Measurements from ENCODE around the gene HSPA14.

HSPA14 gene

GRCh38 chr10:14879124-14879927 is 41.2 kb downstream of the HSPA14 start:
- H3K27ac ChIP-seq (ENCODE audit: low read depth, low read length) = peak overlapping the region; percentile 62
- no peaks in the 10 kb centered on the region for H3K9me3 ChIP-seq (ENCODE audit: control insufficient read depth in 5 of 5, low read length in 5 of 5)
- peak overlapping the region; percentile 78 to 95 (median 88) for H3K4me3 ChIP-seq (ENCODE audit: low read depth in 1 of 5, low read length in 5 of 5)
- no peaks in the 10 kb centered on the region for H3K36me3 ChIP-seq (ENCODE audit: control insufficient read depth in 5 of 5, insufficient read depth in 5 of 5, low read length in 5 of 5)
- H3K4me1 ChIP-seq (ENCODE audit: control insufficient read depth in 5 of 5, insufficient read depth in 5 of 5, low read length in 5 of 5) = peaks cover 4 to 42% (median 37%) of the 10 kb centered on the region in 5 donors
- H3K9ac ChIP-seq (ENCODE audit: low read length in 5 of 5) = peak overlapping the region; percentile 38 to 98 (median 84)
- no peaks in the 10 kb centered on the region for H3K27me3 ChIP-seq (ENCODE audit: control insufficient read depth in 5 of 5, insufficient read depth in 4 of 5, low read length in 5 of 5)

DNA sequence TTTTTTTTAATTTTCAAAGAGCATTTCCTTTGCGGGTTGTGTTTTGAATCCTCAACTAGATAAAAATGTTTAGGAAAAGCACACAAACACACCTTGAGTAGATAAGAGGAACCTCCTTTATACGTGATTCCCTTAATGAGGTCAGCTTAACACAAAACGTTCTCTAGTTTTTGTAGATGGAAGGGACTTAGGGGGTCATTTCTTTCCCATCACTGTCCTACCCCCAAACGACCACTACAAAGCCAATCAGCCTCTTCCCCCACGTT is 41.8 kb downstream of the HSPA14 start:
- Histone ChIP-seq H3K9ac (ENCODE audit: low read length in 5 of 5) (peak overlapping the region in 3 of 5 donors; percentile 78 to 90 (median 84)), H3K4me1 (ENCODE audit: control insufficient read depth in 5 of 5, insufficient read depth in 5 of 5, low read length in 5 of 5) (peaks cover 4 to 42% (median 34%) of the 10 kb centered on the region in 5 donors), H3K9me3 (ENCODE audit: control insufficient read depth in 5 of 5, low read length in 5 of 5) (no peaks in the 10 kb centered on the region), H3K36me3 (ENCODE audit: control insufficient read depth in 5 of 5, insufficient read depth in 5 of 5, low read length in 5 of 5) (no peaks in the 10 kb centered on the region), H3K27ac (ENCODE audit: low read depth, low read length) (no peak overlapping the region), H3K27me3 (ENCODE audit: control insufficient read depth in 5 of 5, insufficient read depth in 4 of 5, low read length in 5 of 5) (no peaks in the 10 kb centered on the region), H3K4me3 (ENCODE audit: low read depth in 1 of 5, low read length in 5 of 5) (peak overlapping the region; percentile 78 to 95 (median 88))

DNA sequence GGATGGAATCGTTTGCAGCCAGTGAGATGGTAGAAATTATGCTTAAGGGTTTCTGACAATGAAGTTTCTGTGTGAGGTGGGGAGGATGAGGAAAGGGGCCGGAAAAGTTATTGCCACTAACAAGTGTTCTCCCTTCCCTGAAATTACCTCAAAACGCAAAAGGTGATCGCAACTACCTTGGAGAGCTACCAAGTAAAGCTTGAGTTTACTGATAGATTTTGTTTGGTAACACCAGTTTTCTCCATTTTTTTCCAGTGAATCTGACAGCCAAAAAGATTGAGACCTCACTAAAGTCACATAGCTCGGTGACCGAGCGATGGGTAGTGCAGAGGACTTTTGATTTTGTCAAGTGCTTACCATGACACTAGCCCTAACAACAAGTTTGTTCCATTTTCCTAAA is 42.1 kb downstream of the HSPA14 start:
- H3K9ac ChIP-seq (ENCODE audit: low read length in 5 of 5) = peak overlapping the region in 2 of 5 donors; percentile 78 to 84
- H3K27ac ChIP-seq (ENCODE audit: low read depth, low read length) = no peak overlapping the region
- peak overlapping the region in 3 of 5 donors; percentile 78 to 88 (median 78) for H3K4me3 ChIP-seq (ENCODE audit: low read depth in 1 of 5, low read length in 5 of 5)

DNA sequence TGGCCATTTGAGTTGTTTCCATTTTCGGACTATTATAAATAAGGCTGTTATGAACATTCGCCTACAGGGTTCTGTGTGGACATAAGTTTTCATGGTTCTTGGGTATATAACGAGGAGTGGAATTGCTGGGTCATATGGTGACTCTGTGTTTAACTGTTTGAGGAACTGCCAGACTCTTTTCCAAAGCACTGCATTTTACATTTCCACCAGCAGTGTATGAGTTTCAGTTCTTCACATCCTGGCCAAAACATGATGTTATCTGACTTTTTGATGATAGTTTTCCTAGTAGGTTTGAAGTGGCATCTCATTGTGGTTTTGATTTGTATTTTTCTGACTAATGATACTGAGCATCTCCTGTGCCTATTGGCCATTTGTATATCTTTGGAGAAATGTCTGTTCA is 46.0 kb downstream of the HSPA14 start:
- Histone ChIP-seq H3K9me3 (ENCODE audit: control insufficient read depth in 5 of 5, low read length in 5 of 5) (no peaks in the 10 kb centered on the region), H3K4me1 (ENCODE audit: control insufficient read depth in 5 of 5, insufficient read depth in 5 of 5, low read length in 5 of 5) (peaks cover 4 to 13% (median 11%) of the 10 kb centered on the region in 5 donors), H3K36me3 (ENCODE audit: control insufficient read depth in 5 of 5, insufficient read depth in 5 of 5, low read length in 5 of 5) (no peaks in the 10 kb centered on the region), H3K9ac (ENCODE audit: low read length in 5 of 5) (no peak overlapping the region), H3K4me3 (ENCODE audit: low read depth in 1 of 5, low read length in 5 of 5) (no peak overlapping the region), H3K27me3 (ENCODE audit: control insufficient read depth in 5 of 5, insufficient read depth in 4 of 5, low read length in 5 of 5) (no peaks in the 10 kb centered on the region), H3K27ac (ENCODE audit: low read depth, low read length) (no peak overlapping the region)

More for the DNA sequence above, 42.1 kb downstream of the HSPA14 start:
- no peaks in the 10 kb centered on the region for H3K36me3 ChIP-seq (ENCODE audit: control insufficient read depth in 5 of 5, insufficient read depth in 5 of 5, low read length in 5 of 5)
- H3K4me1 ChIP-seq (ENCODE audit: control insufficient read depth in 5 of 5, insufficient read depth in 5 of 5, low read length in 5 of 5) = peaks cover 4 to 42% (median 34%) of the 10 kb centered on the region in 5 donors
- no peaks in the 10 kb centered on the region for H3K27me3 ChIP-seq (ENCODE audit: control insufficient read depth in 5 of 5, insufficient read depth in 4 of 5, low read length in 5 of 5)
- no peaks in the 10 kb centered on the region for H3K9me3 ChIP-seq (ENCODE audit: control insufficient read depth in 5 of 5, low read length in 5 of 5)

GRCh38 chr10:14889318-14889717 is 51.2 kb downstream of the HSPA14 start:
- Histone ChIP-seq H3K4me1 (ENCODE audit: control insufficient read depth in 5 of 5, insufficient read depth in 5 of 5, low read length in 5 of 5) (no peaks in the 10 kb centered on the region), H3K9ac (ENCODE audit: low read length in 5 of 5) (no peak overlapping the region), H3K27ac (ENCODE audit: low read depth, low read length) (no peak overlapping the region), H3K36me3 (ENCODE audit: control insufficient read depth in 5 of 5, insufficient read depth in 5 of 5, low read length in 5 of 5) (no peaks in the 10 kb centered on the region), H3K27me3 (ENCODE audit: control insufficient read depth in 5 of 5, insufficient read depth in 4 of 5, low read length in 5 of 5) (no peaks in the 10 kb centered on the region), H3K4me3 (ENCODE audit: low read depth in 1 of 5, low read length in 5 of 5) (no peak overlapping the region), H3K9me3 (ENCODE audit: control insufficient read depth in 5 of 5, low read length in 5 of 5) (no peaks in the 10 kb centered on the region)

- H3K4me1 ChIP-seq (ENCODE audit: control insufficient read depth in 5 of 5, insufficient read depth in 5 of 5, low read length in 5 of 5) = no peaks in the 10 kb centered on the region
- H3K4me3 ChIP-seq (ENCODE audit: low read depth in 1 of 5, low read length in 5 of 5) = no peak overlapping the region
- no peaks in the 10 kb centered on the region for H3K9me3 ChIP-seq (ENCODE audit: control insufficient read depth in 5 of 5, low read length in 5 of 5)
- no peak overlapping the region for H3K9ac ChIP-seq (ENCODE audit: low read length in 5 of 5)
- H3K27ac ChIP-seq (ENCODE audit: low read depth, low read length) = no peak overlapping the region
- no peaks in the 10 kb centered on the region for H3K27me3 ChIP-seq (ENCODE audit: control insufficient read depth in 5 of 5, insufficient read depth in 4 of 5, low read length in 5 of 5)
- H3K36me3 ChIP-seq (ENCODE audit: control insufficient read depth in 5 of 5, insufficient read depth in 5 of 5, low read length in 5 of 5) = no peaks in the 10 kb centered on the region
These were observed 53.0 kb downstream of the HSPA14 start for GRCh38 chr10:14891151-14891550.

DNA sequence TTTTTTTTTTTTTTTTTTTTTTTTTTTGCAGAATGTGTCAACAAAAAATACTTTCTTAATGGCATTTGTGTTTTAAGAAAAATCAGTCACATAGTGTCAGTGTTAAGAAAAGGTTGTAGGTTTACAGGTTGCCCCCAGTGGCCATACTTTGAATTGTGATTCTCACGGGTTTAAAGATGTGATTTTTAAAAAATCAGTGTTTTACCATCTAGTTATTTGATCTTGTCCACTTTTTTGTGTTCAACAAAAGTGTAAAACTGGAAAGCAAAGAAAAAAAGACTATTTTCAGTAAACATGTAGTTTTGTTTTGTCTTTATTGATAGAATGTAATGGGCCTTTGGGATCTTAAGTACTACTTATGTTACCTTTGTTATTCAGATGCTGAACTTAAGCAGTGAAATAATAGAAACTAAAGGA is 66.2 kb downstream of the HSPA14 start:
- Histone ChIP-seq H3K4me3 (ENCODE audit: low read depth in 1 of 5, low read length in 5 of 5) (no peak overlapping the region), H3K4me1 (ENCODE audit: control insufficient read depth in 5 of 5, insufficient read depth in 5 of 5, low read length in 5 of 5) (no peaks in the 10 kb centered on the region), H3K36me3 (ENCODE audit: control insufficient read depth in 5 of 5, insufficient read depth in 5 of 5, low read length in 5 of 5) (peaks cover 12 to 25% (median 18%) of the 10 kb centered on the region in 5 donors), H3K9me3 (ENCODE audit: control insufficient read depth in 5 of 5, low read length in 5 of 5) (no peaks in the 10 kb centered on the region), H3K27ac (ENCODE audit: low read depth, low read length) (no peak overlapping the region), H3K9ac (ENCODE audit: low read length in 5 of 5) (no peak overlapping the region), H3K27me3 (ENCODE audit: control insufficient read depth in 5 of 5, insufficient read depth in 4 of 5, low read length in 5 of 5) (no peaks in the 10 kb centered on the region)

DNA sequence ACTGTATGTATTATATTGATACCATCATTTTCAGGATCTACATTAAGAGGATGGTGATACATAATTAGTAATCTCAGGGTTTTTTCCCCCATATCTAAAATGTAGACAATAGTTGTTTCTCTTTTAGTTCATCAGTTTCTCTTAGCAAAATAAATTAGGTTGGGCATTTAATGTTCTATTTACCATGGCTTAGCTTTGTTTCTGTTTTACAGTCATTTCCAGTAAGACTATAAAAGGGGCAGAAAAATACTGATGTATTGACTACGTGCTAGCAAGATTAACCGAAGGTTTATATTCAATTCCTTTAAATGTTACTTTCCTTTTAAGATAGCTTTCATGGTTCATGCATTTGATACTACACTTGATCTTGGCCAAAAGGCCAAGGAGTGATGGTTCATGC is 66.8 kb downstream of the HSPA14 start:
- no peaks in the 10 kb centered on the region for H3K4me1 ChIP-seq (ENCODE audit: control insufficient read depth in 5 of 5, insufficient read depth in 5 of 5, low read length in 5 of 5)
- no peaks in the 10 kb centered on the region for H3K27me3 ChIP-seq (ENCODE audit: control insufficient read depth in 5 of 5, insufficient read depth in 4 of 5, low read length in 5 of 5)
- H3K27ac ChIP-seq (ENCODE audit: low read depth, low read length) = no peak overlapping the region
- no peak overlapping the region for H3K9ac ChIP-seq (ENCODE audit: low read length in 5 of 5)
- peaks cover 11 to 24% (median 19%) of the 10 kb centered on the region in 5 donors for H3K36me3 ChIP-seq (ENCODE audit: control insufficient read depth in 5 of 5, insufficient read depth in 5 of 5, low read length in 5 of 5)
- H3K9me3 ChIP-seq (ENCODE audit: control insufficient read depth in 5 of 5, low read length in 5 of 5) = no peaks in the 10 kb centered on the region
- H3K4me3 ChIP-seq (ENCODE audit: low read depth in 1 of 5, low read length in 5 of 5) = no peak overlapping the region

- H3K9ac ChIP-seq (ENCODE audit: low read length in 5 of 5) = no peak overlapping the region
- no peaks in the 10 kb centered on the region for H3K9me3 ChIP-seq (ENCODE audit: control insufficient read depth in 5 of 5, low read length in 5 of 5)
- H3K27me3 ChIP-seq (ENCODE audit: control insufficient read depth in 5 of 5, insufficient read depth in 4 of 5, low read length in 5 of 5) = no peaks in the 10 kb centered on the region
- H3K4me3 ChIP-seq (ENCODE audit: low read depth in 1 of 5, low read length in 5 of 5) = no peak overlapping the region
- H3K36me3 ChIP-seq (ENCODE audit: control insufficient read depth in 5 of 5, insufficient read depth in 5 of 5, low read length in 5 of 5) = peaks cover 18 to 34% (median 26%) of the 10 kb centered on the region in 5 donors
- H3K4me1 ChIP-seq (ENCODE audit: control insufficient read depth in 5 of 5, insufficient read depth in 5 of 5, low read length in 5 of 5) = no peaks in the 10 kb centered on the region
- H3K27ac ChIP-seq (ENCODE audit: low read depth, low read length) = no peak overlapping the region
These were observed 67.8 kb downstream of the HSPA14 start for GRCh38 chr10:14905890-14906289.

DNA sequence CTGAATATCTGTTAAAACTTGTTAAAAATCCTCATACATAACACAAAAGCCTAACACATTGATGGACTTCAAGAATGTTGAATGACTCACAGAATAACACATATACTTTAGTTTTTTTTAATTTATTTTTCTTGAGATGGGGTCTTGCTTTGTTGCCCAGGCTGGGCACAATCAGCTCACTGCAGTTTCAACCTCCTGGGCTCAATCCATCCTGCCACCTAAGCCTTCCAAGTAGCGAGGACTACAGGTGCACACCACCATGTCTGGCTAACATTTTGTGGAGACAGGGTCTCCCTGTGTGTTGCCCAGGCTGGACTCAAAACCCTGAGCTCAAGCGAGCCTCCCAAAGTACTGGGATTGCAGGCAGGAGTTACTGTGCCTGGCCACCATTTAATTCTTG is 68.7 kb downstream of the HSPA14 start:
- Histone ChIP-seq H3K4me3 (ENCODE audit: low read depth in 1 of 5, low read length in 5 of 5) (no peak overlapping the region), H3K9ac (ENCODE audit: low read length in 5 of 5) (no peak overlapping the region), H3K27me3 (ENCODE audit: control insufficient read depth in 5 of 5, insufficient read depth in 4 of 5, low read length in 5 of 5) (no peaks in the 10 kb centered on the region), H3K36me3 (ENCODE audit: control insufficient read depth in 5 of 5, insufficient read depth in 5 of 5, low read length in 5 of 5) (peaks cover 21 to 36% (median 29%) of the 10 kb centered on the region in 5 donors), H3K4me1 (ENCODE audit: control insufficient read depth in 5 of 5, insufficient read depth in 5 of 5, low read length in 5 of 5) (no peaks in the 10 kb centered on the region), H3K27ac (ENCODE audit: low read depth, low read length) (no peak overlapping the region), H3K9me3 (ENCODE audit: control insufficient read depth in 5 of 5, low read length in 5 of 5) (no peaks in the 10 kb centered on the region)

All from subcutaneous abdominal adipose tissue (tissue), 5 donors.